Parathyroid adenoma (tissue), 2 donors: ENCODE results near the gene CCIN.

ENCODE experiments used
- H2AFZ ChIP-seq: fragments of 300-600 bp; sonication (generic); one replicate; pipeline ENCODE4 v1.7.0; 2017; ENCODE audit warnings: antibody characterized with exemption, mild to moderate bottlenecking
- H3K27ac ChIP-seq: fragments of 300-600 bp; sonication (generic); one replicate; pipeline ENCODE4 v1.7.0; 2017
- H3K27me3 ChIP-seq: fragments of 300-600 bp; sonication (generic); one replicate; pipeline ENCODE4 v1.7.0; 2017; ENCODE audit warnings: low read length; ENCODE audit not compliant: control insufficient read depth, insufficient read depth
- H3K36me3 ChIP-seq: fragments of 300-600 bp; sonication (generic); one replicate; pipeline ENCODE4 v1.7.0; 2017; ENCODE audit warnings: low read length; ENCODE audit not compliant: control insufficient read depth, insufficient read depth
- H3K4me1 ChIP-seq: fragments of 300-600 bp; sonication (generic); one replicate; pipeline ENCODE4 v1.7.0; 2017; ENCODE audit warnings: control low read depth
- H3K4me2 ChIP-seq: fragments of 300-600 bp; sonication (generic); one replicate; pipeline ENCODE4 v1.7.0; 2017; ENCODE audit warnings: low read length
- H3K4me3 ChIP-seq: fragments of 300-600 bp; sonication (generic); one replicate; pipeline ENCODE4 v1.7.0; 2017; ENCODE audit warnings: low read depth, low read length
- H3K79me2 ChIP-seq: fragments of 300-600 bp; sonication (generic); one replicate; pipeline ENCODE4 v1.7.0; 2017; ENCODE audit warnings: control low read depth
- H3K9ac ChIP-seq: fragments of 300-600 bp; sonication (generic); one replicate; pipeline ENCODE4 v1.7.0; 2017; ENCODE audit warnings: mild to moderate bottlenecking
- H3K9me3 ChIP-seq: fragments of 300-600 bp; sonication (generic); one replicate; pipeline ENCODE4 v1.7.0; 2017; ENCODE audit warnings: low read length; ENCODE audit not compliant: control insufficient read depth
- CTCF ChIP-seq: fragments of 300-600 bp; sonication (generic); IDR thresholded peaks from one replicate; pipeline ENCODE4 v1.7.0; 2017; ENCODE audit warnings: antibody characterized with exemption, mild to moderate bottlenecking
- donor health status: primary hyperparathyroidism.

Gene CCIN

GRCh38 chr9:36150574-36151315, 18.4 kb upstream of the CCIN start:
- TF ChIP-seq CTCF: no peak
- Histone ChIP-seq H3K27me3 (no peaks in the 10 kb centered on the region), H3K36me3 (no peaks in the 10 kb centered on the region), H2AFZ (no peak overlapping the region), H3K4me3 (no peak overlapping the region), H3K9ac (no peak overlapping the region), H3K4me2 (no peak overlapping the region), H3K79me2 (no peaks in the 10 kb centered on the region), H3K4me1 (no peaks in the 10 kb centered on the region), H3K9me3 (no peaks in the 10 kb centered on the region), H3K27ac (no peak overlapping the region)

- Histone ChIP-seq H3K27ac (no peak overlapping the region), H2AFZ (no peak overlapping the region), H3K36me3 (no peaks in the 10 kb centered on the region), H3K4me1 (no peaks in the 10 kb centered on the region), H3K27me3 (no peaks in the 10 kb centered on the region), H3K9ac (no peak overlapping the region), H3K79me2 (no peaks in the 10 kb centered on the region), H3K4me3 (no peak overlapping the region), H3K9me3 (no peaks in the 10 kb centered on the region), H3K4me2 (no peak overlapping the region)
- TF ChIP-seq CTCF: no peak
These were observed 17.6 kb upstream of the CCIN start for GRCh38 chr9:36151316-36152210.

GRCh38 chr9:36152741-36153438, 16.3 kb upstream of the CCIN start:
- Histone ChIP-seq H3K4me2 (no peak overlapping the region), H3K27ac (no peak overlapping the region), H3K4me3 (no peak overlapping the region), H2AFZ (no peak overlapping the region), H3K4me1 (no peaks in the 10 kb centered on the region), H3K9me3 (no peaks in the 10 kb centered on the region), H3K9ac (no peak overlapping the region), H3K36me3 (no peaks in the 10 kb centered on the region), H3K79me2 (no peaks in the 10 kb centered on the region), H3K27me3 (no peaks in the 10 kb centered on the region)
- no peak for TF ChIP-seq CTCF

GRCh38 chr9:36153746-36154145, 15.4 kb upstream of the CCIN start:
- H3K4me1 ChIP-seq: no peaks in the 10 kb centered on the region
- H3K9ac ChIP-seq: no peak overlapping the region
- no peaks in the 10 kb centered on the region for H3K79me2 ChIP-seq
- TF ChIP-seq CTCF: no peak
- H3K27me3 ChIP-seq: no peaks in the 10 kb centered on the region
- no peak overlapping the region for H2AFZ ChIP-seq
- H3K4me3 ChIP-seq: no peak overlapping the region
- H3K27ac ChIP-seq: no peak overlapping the region
- no peaks in the 10 kb centered on the region for H3K9me3 ChIP-seq
- no peak overlapping the region for H3K4me2 ChIP-seq
- H3K36me3 ChIP-seq: no peaks in the 10 kb centered on the region
